Heart left ventricle (tissue), 13 donors: ENCODE results near the gene ITGB5.

Experiments
- CTCF ChIP-seq, 12 donors: fragments of 200-600 bp; sonication (generic) in 4 of 12; IDR thresholded peaks; one replicate each; pipeline versions ENCODE4 v1.5.0 to v1.8.0; 2018 to 2022; ENCODE audit warnings: antibody characterized with exemption in 12 of 12, mild to moderate bottlenecking in 5 of 12
- POLR2A ChIP-seq, 2 donors: fragments of 450-650 bp; IDR thresholded peaks; one replicate each; pipeline ENCODE4 v1.6.1; 2017; ENCODE audit warnings: antibody characterized with exemption in 2 of 2, mild to moderate bottlenecking in 2 of 2, moderate library complexity in 2 of 2
- donor health status: ischemic (EF 13 %, LVEDD 7.1; RV severe dilation, severe dysfunction).
- donor health status: DM: no; HTN: yes; CAD: no.
- donor health status: DM: no; HTN: no; CAD: no.
- donor health status: ischemic (EF 25% LVEDD 6.9; RV normal size, moderate dysfunction).
- donor health status: ischemic (EF 25% LVEDD 5.7; RV mildly dilated, moderate dysfunction).
- donor health status: ischemic (EF 35%, LVEDD 5.7; RV mildly dilated, moderate dysfunction).
- donor health status: nonischemic (EF 11% LVEDD 7.7; RV severe dilation, severe dysfunction).
- donor health status: DM: yes; HTN: yes; CAD: no.
- donor health status: PGD.
- donor health status: ischemic (EF 29% LVEDD 5.4; RV normal size, mild dysfunction).
- donor health status: nonischemic (EF 23%, LVEDD 6.1; RV moderate dilation, normal function).

- TF ChIP-seq CTCF (IDR thresholded peaks at IDR 0.05) (no peak), POLR2A (IDR thresholded peaks at IDR 0.05) (no peak)
Measured at GRCh38 chr3:124776856-124777255, 110.3 kb downstream of the ITGB5 start.
